Nephron (organoid): ENCODE data around the gene UBE3C.
"Not testable (repeated sequence)": the region's sequence is repeated elsewhere in the genome, so short reads cannot be mapped to it uniquely, and the experiment has no call there.

Experiments
- H3K27ac Mint-ChIP-seq, 3 experiments: 2 replicates each; pipeline ENCODE4 v1.8.0; 2020; ENCODE audit warnings: mixed read lengths in 3 of 3, mild to moderate bottlenecking in 2 of 3, moderate library complexity in 1 of 3
- H3K27me3 Mint-ChIP-seq: 2 replicates; pipeline ENCODE4 v1.8.0; 2021; ENCODE audit warnings: low read depth, mild to moderate bottlenecking, moderate library complexity, mixed read lengths
- H3K36me3 Mint-ChIP-seq: 2 replicates; pipeline ENCODE4 v1.8.0; 2020; ENCODE audit warnings: low read depth, mixed read lengths
- H3K4me1 Mint-ChIP-seq: 2 replicates; pipeline ENCODE4 v1.8.0; 2020; ENCODE audit warnings: mixed read lengths
- H3K4me3 Mint-ChIP-seq, 3 experiments: 2 replicates each; pipeline ENCODE4 v1.8.0; 2020; ENCODE audit warnings: mild to moderate bottlenecking in 3 of 3, mixed read lengths in 3 of 3, moderate library complexity in 2 of 3
- H3K9me3 Mint-ChIP-seq: 2 replicates; pipeline ENCODE4 v1.8.0; 2020; ENCODE audit warnings: mixed read lengths
- TF ChIP-seq, protein P1 (sequence below), 3 experiments: fragments of 200-600 bp; sonication (generic); IDR thresholded peaks; one replicate each; pipeline ENCODE4 v1.5.0; 2021; ENCODE audit warnings: antibody characterized with exemption in 3 of 3; ENCODE audit not compliant: unreplicated experiment in 3 of 3

UBE3C gene

DNA sequence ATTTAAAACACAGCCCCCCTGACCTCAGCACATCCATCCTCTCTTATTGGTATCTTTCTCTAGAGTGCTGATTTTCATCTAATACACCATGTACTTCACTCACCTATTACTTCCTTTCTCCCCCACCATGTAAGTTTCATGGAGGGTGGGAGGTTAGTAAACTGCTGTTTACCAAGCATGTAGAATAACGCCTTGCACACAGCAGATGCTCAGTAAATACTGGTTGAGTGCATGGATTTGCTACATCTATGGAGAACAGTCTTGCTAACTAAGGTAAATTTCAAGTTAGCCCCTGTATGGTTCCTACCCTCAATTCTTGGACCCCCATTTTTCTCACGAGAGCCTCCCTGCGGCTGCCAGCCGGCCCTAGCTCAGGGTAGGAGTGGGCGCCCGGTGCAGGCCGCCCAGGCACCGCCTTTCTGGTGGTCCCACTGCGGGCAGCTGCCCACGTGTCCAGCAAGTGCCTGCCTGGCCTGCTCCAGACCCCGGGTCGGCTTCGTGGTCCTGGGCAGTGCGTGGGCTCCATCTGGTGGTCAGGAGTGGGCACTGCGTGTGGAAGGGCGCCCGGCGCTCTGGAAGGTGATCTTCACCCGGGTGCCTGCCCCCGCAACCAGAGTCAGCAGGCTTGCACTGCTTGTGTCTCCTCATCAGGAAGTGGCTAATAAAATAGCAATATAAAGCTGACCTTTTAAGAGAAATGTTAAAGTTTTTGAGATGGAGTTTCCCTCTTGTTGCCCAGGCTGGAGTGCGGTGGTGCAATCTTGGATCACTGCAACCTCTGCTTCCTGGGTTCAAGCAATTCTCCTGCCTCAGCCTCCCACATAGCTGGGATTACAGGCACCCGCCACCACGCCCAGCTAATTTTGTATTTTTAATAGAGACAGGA is 134.7 kb downstream of the UBE3C start:
- peaks cover 28% of the 10 kb centered on the region for H3K36me3 Mint-ChIP-seq
- peaks cover 13% of the 10 kb centered on the region for H3K4me1 Mint-ChIP-seq
- H3K4me3 Mint-ChIP-seq: no peak overlapping the region
- H3K27ac Mint-ChIP-seq: peak overlapping the region in 1 of 3 experiments; percentile 27
- no peaks in the 10 kb centered on the region for H3K9me3 Mint-ChIP-seq
- TF ChIP-seq, protein P1, sequence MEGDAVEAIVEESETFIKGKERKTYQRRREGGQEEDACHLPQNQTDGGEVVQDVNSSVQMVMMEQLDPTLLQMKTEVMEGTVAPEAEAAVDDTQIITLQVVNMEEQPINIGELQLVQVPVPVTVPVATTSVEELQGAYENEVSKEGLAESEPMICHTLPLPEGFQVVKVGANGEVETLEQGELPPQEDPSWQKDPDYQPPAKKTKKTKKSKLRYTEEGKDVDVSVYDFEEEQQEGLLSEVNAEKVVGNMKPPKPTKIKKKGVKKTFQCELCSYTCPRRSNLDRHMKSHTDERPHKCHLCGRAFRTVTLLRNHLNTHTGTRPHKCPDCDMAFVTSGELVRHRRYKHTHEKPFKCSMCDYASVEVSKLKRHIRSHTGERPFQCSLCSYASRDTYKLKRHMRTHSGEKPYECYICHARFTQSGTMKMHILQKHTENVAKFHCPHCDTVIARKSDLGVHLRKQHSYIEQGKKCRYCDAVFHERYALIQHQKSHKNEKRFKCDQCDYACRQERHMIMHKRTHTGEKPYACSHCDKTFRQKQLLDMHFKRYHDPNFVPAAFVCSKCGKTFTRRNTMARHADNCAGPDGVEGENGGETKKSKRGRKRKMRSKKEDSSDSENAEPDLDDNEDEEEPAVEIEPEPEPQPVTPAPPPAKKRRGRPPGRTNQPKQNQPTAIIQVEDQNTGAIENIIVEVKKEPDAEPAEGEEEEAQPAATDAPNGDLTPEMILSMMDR (IDR thresholded peaks at IDR 0.05; ENCODE audit: unreplicated experiment in 3 of 3): peak; percentile 85 to 88 (median 85)
- H3K27me3 Mint-ChIP-seq: no peaks in the 10 kb centered on the region

DNA sequence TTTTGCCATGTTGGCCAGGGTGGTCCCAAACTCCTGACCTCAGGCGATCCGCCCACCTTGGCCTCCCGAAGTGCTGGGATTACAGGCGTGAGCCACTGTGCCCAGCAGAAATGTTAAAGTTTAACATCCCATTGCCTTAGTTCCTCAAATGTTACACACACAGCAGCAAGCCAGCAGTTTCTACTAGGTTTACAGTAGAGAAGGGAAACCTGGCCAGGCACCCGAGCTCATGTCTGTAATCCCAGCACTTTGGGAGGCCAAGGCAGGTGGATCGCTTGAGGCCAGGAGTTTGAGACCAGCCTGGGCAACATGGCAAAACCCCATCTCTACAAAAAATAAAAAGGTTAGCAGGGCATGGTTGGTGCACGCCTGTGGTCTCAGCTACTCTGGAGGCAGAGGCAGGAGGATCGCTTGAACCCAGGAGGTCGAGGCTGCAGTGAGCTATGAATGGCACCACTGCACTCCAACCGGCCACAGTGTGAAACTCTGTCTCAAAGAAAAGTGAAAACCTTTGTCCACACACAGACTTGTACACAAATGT is 135.4 kb downstream of the UBE3C start:
- H3K9me3 Mint-ChIP-seq: not testable (repeated sequence)

DNA sequence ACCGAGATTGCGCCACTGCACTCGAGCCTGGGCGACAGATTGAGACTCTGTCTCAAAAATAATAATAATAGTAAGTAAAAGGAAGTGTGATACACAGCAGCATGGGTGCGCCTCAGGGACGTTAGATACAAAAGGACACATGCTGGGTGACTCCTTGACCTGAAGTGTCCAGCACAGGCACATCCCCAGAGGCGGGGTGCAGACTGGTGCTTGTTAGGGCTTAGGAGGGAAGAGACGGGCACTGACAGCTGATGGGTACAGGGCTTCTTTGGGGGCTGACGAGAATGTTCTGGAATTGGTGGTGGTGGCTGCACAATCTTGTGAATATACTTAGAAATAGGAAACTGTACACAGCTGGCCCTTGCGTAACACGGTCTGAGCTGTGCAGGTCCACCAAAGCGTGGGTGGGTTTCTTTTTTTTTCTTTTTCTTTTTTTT is 136.3 kb downstream of the UBE3C start:
- TF ChIP-seq, protein P1 (IDR thresholded peaks at IDR 0.05; ENCODE audit: unreplicated experiment in 3 of 3): no peak
- peak overlapping the region in 1 of 3 experiments; percentile 52 for H3K27ac Mint-ChIP-seq
- H3K36me3 Mint-ChIP-seq: peaks cover 16% of the 10 kb centered on the region
- H3K4me3 Mint-ChIP-seq: no peak overlapping the region
- H3K27me3 Mint-ChIP-seq: no peaks in the 10 kb centered on the region
- H3K4me1 Mint-ChIP-seq: peaks cover 13% of the 10 kb centered on the region
- no peaks in the 10 kb centered on the region for H3K9me3 Mint-ChIP-seq

More for the DNA sequence above, 135.4 kb downstream of the UBE3C start:
- not testable (repeated sequence) for H3K27ac Mint-ChIP-seq, H3K4me3 Mint-ChIP-seq, H3K27me3 Mint-ChIP-seq
- peaks cover 13% of the 10 kb centered on the region for H3K4me1 Mint-ChIP-seq
- peaks cover 24% of the 10 kb centered on the region for H3K36me3 Mint-ChIP-seq

DNA sequence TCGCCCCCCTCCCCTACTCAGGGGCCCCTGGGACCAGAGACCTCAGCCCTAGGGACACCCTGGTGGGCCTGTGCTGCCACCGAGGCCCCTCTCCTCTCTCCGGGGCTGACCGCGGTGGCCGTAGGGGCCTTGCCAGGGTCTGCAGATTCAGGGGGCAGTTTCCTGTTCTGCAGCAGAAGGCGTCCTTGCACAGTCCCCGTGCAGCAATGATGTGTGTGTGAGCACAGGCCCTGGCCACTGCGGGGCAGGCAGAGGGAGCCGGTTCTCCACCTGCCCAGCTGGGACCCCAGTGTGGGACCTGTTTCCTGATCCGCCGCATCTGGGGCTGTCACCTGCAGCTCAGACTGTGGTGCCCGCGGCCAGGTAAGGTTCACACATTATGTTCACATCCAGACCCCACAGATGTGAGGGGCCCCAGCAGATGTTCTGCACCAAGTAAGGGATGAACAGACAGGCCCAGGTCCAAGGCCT is 137.4 kb downstream of the UBE3C start:
- H3K4me1 Mint-ChIP-seq: peaks cover 13% of the 10 kb centered on the region
- H3K9me3 Mint-ChIP-seq: no peaks in the 10 kb centered on the region

DNA sequence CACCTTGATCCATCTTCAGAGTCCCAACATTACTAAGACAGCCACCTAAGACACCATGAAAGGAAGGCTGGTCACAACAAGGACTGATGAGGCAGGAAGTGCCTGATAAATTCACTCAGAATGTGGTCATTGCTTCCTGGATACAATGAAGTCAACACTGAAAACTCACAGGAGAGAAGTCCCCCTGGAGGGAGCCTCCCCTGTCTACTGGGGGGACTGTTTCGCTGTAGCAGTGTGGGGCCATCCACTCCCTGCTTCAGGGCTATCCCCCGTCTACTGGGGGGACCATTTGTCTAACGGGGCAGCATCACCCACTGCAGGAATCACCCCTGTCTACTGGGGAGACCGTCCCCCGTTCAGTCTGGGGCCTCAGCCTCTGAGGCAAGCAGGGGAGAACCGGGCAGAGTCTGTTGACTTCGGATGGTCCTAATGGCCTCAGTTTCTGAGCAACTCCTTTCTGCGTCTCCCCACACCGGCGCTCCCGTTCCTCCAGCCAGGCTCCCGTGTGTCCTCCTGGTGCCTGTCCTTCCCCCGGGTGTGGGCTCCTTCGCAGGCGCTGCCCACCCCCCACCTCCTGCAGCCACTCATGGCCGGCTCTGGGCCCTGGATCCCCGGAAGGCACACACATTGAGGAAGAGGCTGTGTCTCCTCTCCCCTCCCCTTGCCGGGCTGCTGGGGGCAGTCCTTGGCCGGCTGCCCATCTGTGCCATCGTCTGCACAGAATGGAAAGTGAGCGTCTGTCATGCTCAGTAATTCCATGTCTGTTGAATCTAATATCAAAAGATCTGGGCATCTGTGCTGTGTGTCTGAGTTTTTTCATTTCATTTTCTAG is 138.2 kb downstream of the UBE3C start:
- TF ChIP-seq, protein P1 (IDR thresholded peaks at IDR 0.05; ENCODE audit: unreplicated experiment in 3 of 3): no peak
- H3K4me3 Mint-ChIP-seq: no peak overlapping the region
- no peaks in the 10 kb centered on the region for H3K27me3 Mint-ChIP-seq
- peaks cover 7% of the 10 kb centered on the region for H3K36me3 Mint-ChIP-seq
- H3K4me1 Mint-ChIP-seq: peaks cover 8% of the 10 kb centered on the region
- no peaks in the 10 kb centered on the region for H3K9me3 Mint-ChIP-seq
- no peak overlapping the region for H3K27ac Mint-ChIP-seq

More for the DNA sequence above, 137.4 kb downstream of the UBE3C start:
- TF ChIP-seq, protein P1 (IDR thresholded peaks at IDR 0.05; ENCODE audit: unreplicated experiment in 3 of 3): no peak
- no peak overlapping the region for H3K4me3 Mint-ChIP-seq
- H3K27me3 Mint-ChIP-seq: no peaks in the 10 kb centered on the region
- H3K27ac Mint-ChIP-seq: no peak overlapping the region
- peaks cover 8% of the 10 kb centered on the region for H3K36me3 Mint-ChIP-seq

DNA sequence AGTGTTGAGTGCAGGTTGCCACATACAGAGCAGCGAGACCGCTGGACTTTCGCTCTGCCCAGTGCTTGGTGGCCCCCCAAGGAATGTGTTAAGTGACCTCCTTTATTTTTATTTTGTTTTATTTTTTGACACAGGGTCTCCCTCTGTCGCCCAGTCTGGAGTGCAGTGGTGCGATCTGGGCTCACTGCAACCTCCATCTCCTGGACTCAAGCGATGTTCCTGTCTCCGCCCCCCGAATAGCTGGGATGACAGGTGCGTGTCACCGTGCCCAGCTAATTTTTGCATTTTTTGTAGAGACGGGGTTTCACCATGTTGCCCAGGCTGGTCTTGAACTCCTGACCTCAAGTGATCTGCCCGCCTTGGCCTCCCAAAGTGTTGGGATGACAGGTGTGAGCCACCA is 138.8 kb downstream of the UBE3C start:
- H3K4me1 Mint-ChIP-seq, H3K9me3 Mint-ChIP-seq, H3K36me3 Mint-ChIP-seq, H3K27ac Mint-ChIP-seq, H3K4me3 Mint-ChIP-seq, H3K27me3 Mint-ChIP-seq: not testable (repeated sequence)
